HG03558 (cell line): ENCODE data around the gene PERM1.

ENCODE experiments used
- ATAC-seq: cut with Tn5 transposase; IDR thresholded peaks from one replicate; pipeline ENCODE4 v1.9.1; 2021; ENCODE audit warnings: moderate number of reproducible peaks; ENCODE audit not compliant: unreplicated experiment; ENCODE audit errors: extremely low read depth

The PERM1 gene

DNA sequence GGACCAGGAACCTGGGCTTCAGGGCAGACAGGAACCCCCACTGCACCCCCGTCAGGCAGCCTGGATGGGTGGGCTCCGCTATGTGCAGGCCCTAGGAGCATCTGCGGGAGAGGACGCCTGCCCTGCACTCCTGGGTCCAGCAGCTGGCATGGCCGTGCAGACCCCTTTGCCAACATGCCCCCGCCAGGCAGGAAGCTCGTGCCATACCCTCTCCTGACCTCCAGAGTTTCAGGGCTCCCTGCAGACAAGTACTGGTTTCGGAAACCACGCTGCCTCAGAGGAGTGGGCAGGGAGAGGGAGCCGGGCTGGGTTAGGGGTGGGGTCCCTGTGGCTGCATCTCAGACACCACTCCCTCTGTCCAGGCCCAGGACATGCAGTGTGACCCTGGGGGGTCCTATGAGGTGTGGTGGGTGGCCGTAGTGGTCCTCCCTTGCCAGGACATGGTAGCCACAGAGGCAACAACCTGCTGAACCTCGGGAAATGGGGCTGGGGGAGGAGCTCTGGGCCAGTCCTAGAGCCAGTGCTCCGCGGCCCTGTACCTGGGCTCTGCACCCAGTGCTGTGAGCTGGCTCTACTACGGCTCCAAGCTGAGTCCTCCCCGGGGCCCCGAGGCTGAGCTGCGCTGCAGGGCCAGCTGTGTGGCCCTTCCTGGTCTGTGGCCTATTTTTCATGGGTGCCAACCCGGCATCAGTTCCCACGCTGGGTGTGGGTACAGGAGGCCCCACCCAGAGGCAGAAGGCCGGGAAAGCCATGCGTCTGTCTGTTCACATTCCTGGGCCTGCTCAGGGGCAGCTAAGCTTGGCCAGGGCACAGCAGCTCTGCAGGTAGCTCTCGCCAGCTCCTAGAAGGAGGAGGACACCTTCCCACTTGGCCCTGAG, 14.2 kb downstream of the PERM1 start:
- no peak for ATAC-seq

DNA sequence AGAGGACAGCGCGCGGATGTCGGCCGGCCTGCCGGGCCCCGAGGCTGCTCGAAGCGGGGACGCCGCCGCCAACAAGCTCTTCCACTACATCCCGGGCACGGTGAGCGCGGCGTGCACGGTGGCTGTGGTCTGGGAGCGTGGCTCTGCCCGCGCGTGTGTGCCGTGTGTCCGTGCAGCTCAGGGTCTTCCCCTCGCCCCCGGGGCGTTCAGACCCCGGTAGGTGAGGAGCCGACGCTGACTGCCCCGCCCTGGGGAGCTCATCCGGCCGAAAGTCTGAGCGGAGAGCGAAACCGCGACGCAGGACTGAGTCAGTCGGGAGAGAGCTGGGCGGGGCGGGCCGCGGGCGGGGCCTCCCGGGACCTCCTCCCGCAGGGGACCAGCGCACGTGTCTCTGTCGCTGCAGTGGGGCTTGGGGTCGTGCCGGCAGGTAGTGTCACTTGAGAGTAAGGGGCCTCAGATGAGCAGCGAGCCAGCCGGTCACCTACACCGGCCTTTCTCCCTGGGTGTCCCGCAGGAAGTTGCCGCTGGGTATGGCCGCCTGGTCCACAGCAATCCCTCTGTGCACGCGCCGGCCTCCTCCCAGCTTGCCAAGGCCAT, 15.1 kb downstream of the PERM1 start:
- ATAC-seq = no peak

GRCh38 chr1:966135-966703, 15.7 kb downstream of the PERM1 start, which contains the start of gene PLEKHN1:
Gene PLEKHN1 (plus strand): TSS chr1:966482. CDS start chr1:966532, 50 bp downstream.
- ATAC-seq = no peak

GRCh38 chr1:965526-966134, 16.3 kb downstream of the PERM1 start:
- no peak for ATAC-seq

DNA sequence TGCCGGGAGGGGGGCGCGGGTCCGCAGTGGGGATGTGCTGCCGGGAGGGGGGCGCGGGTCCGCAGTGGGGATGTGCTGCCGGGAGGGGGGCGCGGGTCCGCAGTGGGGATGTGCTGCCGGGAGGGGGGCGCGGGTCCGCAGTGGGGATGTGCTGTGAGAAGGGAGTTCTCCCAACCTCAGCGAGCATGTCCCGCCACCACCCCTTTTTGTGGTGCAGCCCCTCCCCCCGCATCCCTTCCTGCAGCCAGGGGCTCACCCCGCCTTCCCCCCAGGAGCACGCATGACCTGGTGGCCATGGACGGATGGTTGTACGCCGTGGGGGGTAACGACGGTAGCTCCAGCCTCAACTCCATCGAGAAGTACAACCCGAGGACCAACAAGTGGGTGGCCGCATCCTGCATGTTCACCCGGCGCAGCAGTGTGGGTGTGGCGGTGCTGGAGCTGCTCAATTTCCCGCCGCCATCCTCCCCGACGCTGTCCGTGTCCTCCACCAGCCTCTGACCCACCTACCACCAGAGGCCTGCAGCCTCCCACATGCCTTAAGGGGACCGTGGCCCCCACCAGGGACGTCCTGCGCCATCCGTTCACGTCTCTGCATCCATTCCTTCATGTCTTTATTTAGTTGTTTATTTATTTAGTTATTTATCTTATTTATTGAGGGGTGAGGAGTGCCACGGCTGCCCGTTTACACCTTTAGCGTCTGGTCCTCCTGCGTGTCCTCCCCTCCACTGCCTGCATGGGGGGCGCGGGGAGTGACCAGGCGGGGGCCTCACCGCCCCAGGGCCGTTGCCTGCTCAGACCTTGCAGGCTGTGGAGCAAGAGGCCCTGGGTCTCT, 17.0 kb downstream of the PERM1 start:
- ATAC-seq = no peak

DNA sequence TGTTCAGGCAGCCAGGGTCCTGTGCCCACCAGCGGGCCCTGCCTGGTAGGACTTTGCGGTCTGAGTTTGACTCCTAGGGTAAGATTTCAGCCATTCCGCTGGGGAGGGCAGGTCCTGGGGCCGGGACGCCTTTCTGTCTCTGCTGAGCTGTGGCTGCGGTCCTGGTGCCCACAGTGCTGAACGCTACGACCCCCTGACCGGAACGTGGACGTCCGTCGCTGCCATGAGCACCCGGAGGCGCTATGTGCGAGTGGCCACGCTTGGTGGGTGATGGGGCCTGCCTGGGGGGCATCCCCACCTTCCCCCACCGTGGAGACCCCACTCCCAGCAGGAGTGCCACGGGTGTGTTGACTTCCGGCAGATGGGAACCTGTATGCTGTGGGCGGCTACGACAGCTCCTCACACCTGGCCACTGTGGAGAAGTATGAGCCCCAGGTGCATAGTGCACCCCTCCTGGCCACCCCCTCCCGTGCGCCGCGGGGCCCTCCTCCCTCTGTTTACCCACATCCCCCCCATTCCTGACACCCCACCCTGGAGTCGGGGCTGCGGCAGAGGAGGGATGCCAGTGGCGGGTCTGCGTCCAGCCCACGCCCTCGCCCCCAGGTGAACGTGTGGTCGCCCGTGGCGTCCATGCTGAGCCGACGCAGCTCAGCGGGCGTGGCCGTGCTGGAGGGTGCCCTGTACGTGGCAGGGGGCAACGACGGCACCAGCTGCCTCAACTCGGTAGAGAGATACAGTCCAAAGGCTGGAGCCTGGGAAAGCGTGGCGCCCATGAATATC, 18.0 kb downstream of the PERM1 start:
- ATAC-seq = no peak

- ATAC-seq = no peak
These were observed 18.6 kb downstream of the PERM1 start for GRCh38 chr1:963301-963651.

- ATAC-seq = no peak
These were observed 19.3 kb downstream of the PERM1 start for GRCh38 chr1:962381-963300.

DNA sequence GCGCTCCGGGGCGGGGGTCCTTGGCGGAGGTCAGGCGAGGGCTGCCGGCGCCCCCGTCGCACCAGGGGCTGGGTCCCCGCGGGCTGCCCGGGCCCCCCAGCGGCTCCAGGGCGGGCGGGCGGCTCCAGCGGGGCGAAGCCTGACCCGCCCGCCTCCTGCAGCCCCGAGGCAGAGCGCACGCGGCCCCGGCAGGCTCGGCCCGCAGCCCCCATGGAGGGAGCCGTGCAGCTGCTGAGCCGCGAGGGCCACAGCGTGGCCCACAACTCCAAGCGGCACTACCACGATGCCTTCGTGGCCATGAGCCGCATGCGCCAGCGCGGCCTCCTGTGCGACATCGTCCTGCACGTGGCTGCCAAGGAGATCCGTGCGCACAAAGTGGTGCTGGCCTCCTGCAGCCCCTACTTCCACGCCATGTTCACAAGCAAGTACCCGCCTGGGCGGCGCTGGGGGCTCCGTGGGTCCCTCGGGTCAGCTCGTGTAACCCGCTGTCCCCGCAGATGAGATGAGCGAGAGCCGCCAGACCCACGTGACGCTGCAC, 20.7 kb downstream of the PERM1 start:
- no peak for ATAC-seq

DNA sequence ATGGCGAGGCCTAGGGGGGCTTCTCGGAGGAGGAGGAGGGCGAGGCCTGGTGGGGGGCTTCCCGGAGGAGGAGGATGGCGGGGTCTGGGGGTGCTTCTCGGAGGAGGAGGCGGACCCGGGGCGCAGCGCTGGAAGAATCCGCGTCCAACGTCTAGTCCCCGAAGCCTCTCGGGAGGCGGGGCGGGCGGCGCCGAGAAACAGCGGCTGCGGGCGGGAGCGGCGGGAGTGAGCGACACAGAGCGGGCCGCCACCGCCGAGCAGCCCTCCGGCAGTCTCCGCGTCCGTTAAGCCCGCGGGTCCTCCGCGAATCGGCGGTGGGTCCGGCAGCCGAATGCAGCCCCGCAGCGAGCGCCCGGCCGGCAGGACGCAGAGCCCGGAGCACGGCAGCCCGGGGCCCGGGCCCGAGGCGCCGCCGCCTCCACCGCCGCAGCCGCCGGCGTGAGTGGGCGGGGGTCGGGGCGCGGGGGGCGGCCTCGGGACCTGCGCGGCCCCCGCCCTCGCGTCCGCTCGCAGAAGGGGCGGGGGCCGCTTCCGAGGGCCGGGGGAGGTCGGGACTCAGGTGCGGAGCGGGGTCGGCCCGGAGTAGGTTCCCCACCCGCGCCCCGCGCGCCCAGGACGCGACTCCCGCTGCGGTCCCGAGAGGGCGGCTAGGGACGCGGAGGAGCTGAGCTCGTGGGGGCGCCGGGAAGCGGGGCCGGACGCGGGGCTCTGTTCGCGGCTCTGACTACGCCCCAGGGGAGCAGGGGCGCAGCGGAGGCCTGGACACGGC, 21.3 kb downstream of the PERM1 start, which contains the start of gene KLHL17:
KLHL17 (plus strand) TSS at position 222 of the 769 bp plus-strand sequence; CDS start at position 332, 110 bp downstream.
- no peak for ATAC-seq

DNA sequence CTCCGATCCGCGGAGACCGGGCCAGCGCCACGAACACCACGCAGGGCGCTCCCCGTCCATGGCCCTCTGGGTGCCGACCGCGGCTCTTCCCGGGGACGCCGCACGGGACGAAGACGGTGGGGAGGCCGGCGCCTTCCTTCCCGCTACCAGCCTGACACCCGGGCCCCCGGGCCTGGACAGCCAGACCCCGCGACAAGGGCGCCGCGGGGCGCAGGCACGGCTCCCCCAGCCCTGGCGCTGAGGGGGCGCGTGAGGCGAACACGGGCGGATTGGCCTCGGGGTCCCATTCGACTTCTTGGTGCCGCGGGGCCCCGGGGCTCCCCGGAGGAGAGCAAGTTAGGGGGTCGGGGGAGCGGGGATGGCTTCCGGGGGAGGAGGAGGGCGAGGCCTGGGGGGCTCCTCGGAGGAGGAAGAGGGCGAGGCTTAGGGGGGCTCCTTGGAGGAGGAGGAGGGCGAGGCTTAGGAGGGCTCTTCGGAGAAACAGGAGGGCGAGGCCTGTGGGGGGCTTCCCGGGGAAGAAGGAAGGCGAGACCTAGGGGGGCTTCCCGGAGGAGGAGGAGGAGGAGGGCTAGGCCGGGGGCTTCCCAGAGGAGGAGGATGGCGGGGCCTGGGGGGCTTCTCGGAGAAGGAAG, 22.0 kb downstream of the PERM1 start:
- ATAC-seq = no peak

DNA sequence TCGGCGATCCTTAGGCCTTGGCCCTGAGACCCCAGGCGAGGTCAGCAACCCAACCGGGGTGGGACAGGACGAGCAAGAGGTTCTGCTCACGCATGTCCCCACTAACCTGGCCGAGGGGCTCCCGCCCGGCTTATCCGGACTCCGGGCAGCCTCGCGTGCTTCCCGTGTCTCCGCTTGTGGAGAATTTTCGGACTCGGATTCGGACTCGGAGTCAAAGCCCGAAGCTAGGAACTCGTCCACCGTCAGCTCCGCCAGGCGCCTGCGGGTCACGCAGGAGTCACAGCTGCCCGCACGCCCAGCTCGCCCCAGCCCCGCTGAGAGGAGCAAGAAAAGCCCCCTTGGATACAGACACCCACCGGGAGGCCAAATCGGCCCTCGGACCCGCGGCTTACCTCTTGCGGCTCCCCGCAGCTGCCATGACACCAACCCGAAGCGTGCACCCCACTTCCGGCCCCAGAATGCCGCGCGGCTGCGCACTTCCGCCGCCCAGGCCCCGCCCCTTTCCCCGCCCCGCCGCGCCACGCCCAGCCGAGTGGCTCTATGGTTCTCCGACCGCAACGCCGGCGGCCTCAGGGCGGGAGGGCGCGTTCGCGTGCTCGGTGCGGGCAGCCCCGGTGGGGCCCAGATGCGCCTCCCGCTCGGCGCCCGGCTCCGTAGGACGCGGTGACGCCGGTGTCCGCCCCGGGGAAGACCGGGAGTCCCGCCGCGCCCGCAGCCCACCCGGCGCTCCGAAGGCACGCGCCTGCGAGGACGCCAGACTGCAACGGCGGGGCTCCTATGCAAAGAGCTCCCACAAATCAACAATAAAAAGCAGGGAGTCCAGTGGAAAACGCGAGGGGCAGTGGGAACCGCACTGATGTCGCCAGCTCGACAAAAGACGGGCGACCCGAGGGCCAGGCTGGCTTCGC, 22.8 kb downstream of the PERM1 start, which contains the start of gene NOC2L:
NOC2L (minus strand) TSS at position 434 of the 908 bp plus-strand sequence; CDS start at position 418, 16 bp downstream.
- ATAC-seq = peak; percentile 71

- no peak for ATAC-seq
These were observed 25.3 kb downstream of the PERM1 start for GRCh38 chr1:956636-957035.

GRCh38 chr1:955474-955873, 26.4 kb downstream of the PERM1 start:
- no peak for ATAC-seq

DNA sequence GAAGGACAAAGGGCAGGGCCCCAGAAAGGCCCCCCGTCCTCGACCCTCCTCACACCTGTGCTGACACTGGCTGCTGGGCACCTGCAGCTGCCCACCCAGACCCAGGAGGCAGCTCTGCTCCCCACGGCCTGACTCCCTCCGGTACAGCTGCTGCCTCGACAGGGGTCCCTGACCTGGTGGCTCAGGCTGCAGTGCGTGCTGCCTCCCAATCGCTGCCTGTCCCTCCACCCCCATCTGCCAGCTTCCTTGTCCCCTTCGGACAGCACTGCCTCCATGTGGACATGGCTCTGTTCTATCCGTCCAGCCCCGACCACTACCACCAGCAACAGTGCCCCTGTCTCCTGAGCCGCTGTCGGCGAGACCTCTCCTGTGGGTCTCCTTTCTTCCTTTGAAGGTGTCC, 27.0 kb downstream of the PERM1 start:
- no peak for ATAC-seq
